Neural progenitor cell (in vitro differentiated cells): Measurements from ENCODE around the gene LCAT. TPM values are rescaled to one million over a fixed set of nuclear protein-coding genes. Genes with fewer than 3 reads are reported as not detected.

ENCODE experiments used
- DNase-seq: peaks from one replicate; pipeline ENCODE4 v3.0.0-alpha.2; 2016; ENCODE audit warnings: low spot score
- H2AFZ ChIP-seq: fragments of 200-600 bp; sonication (generic); replicated peaks from 2 replicates; pipeline ENCODE4 v1.6.1; 2016; ENCODE audit warnings: antibody characterized with exemption
- H3F3A ChIP-seq: fragments of 200-600 bp; sonication (generic); 2 replicates; pipeline ENCODE4 v1.6.1; 2016; ENCODE audit warnings: antibody characterized with exemption, low read depth
- H3K27ac ChIP-seq: fragments of 200-600 bp; sonication (generic); 2 replicates; pipeline ENCODE4 v1.5.1; 2016; ENCODE audit warnings: mild to moderate bottlenecking
- H3K27me3 ChIP-seq: fragments of 200-600 bp; sonication (generic); 2 replicates; pipeline ENCODE4 v1.6.1; 2016; ENCODE audit warnings: mild to moderate bottlenecking, moderate library complexity
- H3K36me3 ChIP-seq: fragments of 200-600 bp; sonication (generic); 2 replicates; pipeline ENCODE4 v1.5.1; 2016
- H3K4me1 ChIP-seq: fragments of 200-600 bp; sonication (generic); 2 replicates; pipeline ENCODE4 v1.6.1; 2016; ENCODE audit warnings: mixed run types
- H3K4me2 ChIP-seq: fragments of 200-600 bp; sonication (generic); 2 replicates; pipeline ENCODE4 v1.6.1; 2016
- H3K4me3 ChIP-seq: fragments of 200-600 bp; sonication (generic); 2 replicates; pipeline ENCODE4 v1.5.1; 2016
- H3K79me2 ChIP-seq: fragments of 200-600 bp; sonication (generic); 2 replicates; pipeline ENCODE4 v1.6.1; 2016; ENCODE audit warnings: low read depth
- H3K9ac ChIP-seq: fragments of 200-600 bp; sonication (generic); 2 replicates; pipeline ENCODE4 v1.6.1; 2016
- H3K9me3 ChIP-seq: fragments of 200-600 bp; sonication (generic); 2 replicates; pipeline ENCODE4 v1.5.1; 2016; ENCODE audit warnings: low read depth
- H4K20me1 ChIP-seq: fragments of 200-600 bp; sonication (generic); 2 replicates; pipeline ENCODE4 v1.6.1; 2016; ENCODE audit warnings: low read depth
- H3K27ac Mint-ChIP-seq: 3 replicates; pipeline ENCODE4 v1.8.0; 2021; ENCODE audit warnings: mixed read lengths
- H3K27me3 Mint-ChIP-seq: 2 replicates; pipeline ENCODE4 v1.8.0; 2022; ENCODE audit warnings: low read depth, mild to moderate bottlenecking, inconsistent platforms, moderate library complexity, mixed read lengths; ENCODE audit not compliant: insufficient read depth
- H3K36me3 Mint-ChIP-seq: 3 replicates; pipeline ENCODE4 v1.8.0; 2021; ENCODE audit warnings: mixed read lengths
- H3K4me1 Mint-ChIP-seq: 3 replicates; pipeline ENCODE4 v1.8.0; 2021; ENCODE audit warnings: mixed read lengths
- H3K4me3 Mint-ChIP-seq: 3 replicates; pipeline ENCODE4 v1.8.0; 2021; ENCODE audit warnings: mild to moderate bottlenecking, moderate library complexity, mixed read lengths
- H3K9me3 Mint-ChIP-seq: 3 replicates; pipeline ENCODE4 v1.8.0; 2020; ENCODE audit warnings: mixed read lengths
- CTCF ChIP-seq: fragments of 200-600 bp; sonication (generic); IDR thresholded peaks from 2 replicates; pipeline ENCODE4 v1.5.1; 2017; ENCODE audit warnings: antibody characterized with exemption, mild to moderate bottlenecking
- EZH2 ChIP-seq: fragments of 200-600 bp; sonication (generic); IDR thresholded peaks from 2 replicates; pipeline ENCODE4 v1.6.1; 2017; ENCODE audit warnings: antibody characterized with exemption, mild to moderate bottlenecking, moderate library complexity
- EZH2phosphoT487 ChIP-seq: fragments of 200-600 bp; sonication (generic); IDR thresholded peaks from 2 replicates; pipeline ENCODE4 v1.6.1; 2017; ENCODE audit warnings: antibody characterized with exemption
- total RNA-seq: library from RNA; depleted of rRNA; stranded (reverse); fragments of >200 nt; gene quantifications from 2 replicates; pipeline ENCODE4 v1.2.3, GENCODE V29; 2015; ENCODE audit warnings: low replicate concordance

The LCAT gene
- total RNA-seq, 1 donor from 2014 or later: 1.5 TPM

DNA sequence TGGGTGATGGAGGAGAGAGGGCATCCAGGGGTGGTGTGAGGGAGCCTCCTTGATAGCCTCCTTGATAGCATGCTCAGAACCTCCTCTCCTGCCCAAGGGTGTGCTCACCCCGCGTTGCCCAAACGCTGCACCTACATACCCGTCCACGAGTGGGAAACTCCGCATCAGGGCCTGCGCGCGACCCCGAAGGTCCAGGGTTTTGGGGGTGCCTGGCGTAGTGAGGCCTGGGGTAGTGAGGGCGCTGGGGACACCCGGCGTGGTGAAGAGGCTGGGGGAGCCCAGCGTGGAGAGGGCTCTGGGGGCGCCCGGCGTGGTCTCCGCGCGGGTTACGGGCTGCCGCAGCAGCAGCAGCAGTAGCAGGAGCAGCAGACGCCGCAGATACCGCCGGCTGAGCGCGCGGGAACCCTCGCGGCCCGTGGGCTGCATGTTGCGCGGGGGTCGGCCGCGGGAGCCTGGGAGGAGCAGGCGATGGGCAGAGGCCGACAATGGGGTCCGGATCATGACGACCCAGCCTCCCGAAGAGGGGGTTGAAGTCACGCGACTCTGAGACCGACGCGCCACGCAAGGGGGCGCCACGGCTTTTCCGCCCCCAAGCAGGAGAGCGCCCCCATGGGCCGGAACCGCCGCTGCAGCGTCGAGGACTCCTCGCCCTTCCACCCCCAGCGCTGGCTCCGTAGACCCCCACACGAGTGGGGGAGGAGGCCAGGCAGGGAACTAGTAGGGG is 36.2 kb upstream of the LCAT start, which contains the start of gene DPEP3:
DPEP3 (minus strand) TSS at position 545 of the 724 bp plus-strand sequence; CDS start at position 426, 119 bp downstream.
- TF ChIP-seq CTCF: peak; percentile 26
- no peak for TF ChIP-seq EZH2phosphoT487
- no peak for TF ChIP-seq EZH2
- Histone ChIP-seq H3K9ac (no peak within 1 kb of the TSS), H4K20me1 (no peaks in the 10 kb centered on the region), H3K4me3 (no peak within 1 kb of the TSS), H3F3A (no peaks in the 10 kb centered on the region), H3K36me3 (no peaks in the 10 kb centered on the region), H3K9me3 (no peaks in the 10 kb centered on the region), H3K27ac (no peak within 1 kb of the TSS), H3K27me3 (no peaks in the 10 kb centered on the region), H3K79me2 (no peaks in the 10 kb centered on the region), H3K4me1 (no peaks in the 10 kb centered on the region), H3K4me2 (no peak within 1 kb of the TSS), H2AFZ (no peak within 1 kb of the TSS)
- DNase-seq: no peak
- no peak within 1 kb of the TSS for H3K27ac Mint-ChIP-seq
- peaks cover 7% of the 10 kb centered on the region for H3K27me3 Mint-ChIP-seq
- no peaks in the 10 kb centered on the region for H3K36me3 Mint-ChIP-seq
- peaks cover 5% of the 10 kb centered on the region for H3K4me1 Mint-ChIP-seq
- peak within 1 kb of the TSS; percentile 24 for H3K4me3 Mint-ChIP-seq
- H3K9me3 Mint-ChIP-seq: no peaks in the 10 kb centered on the region

- Histone ChIP-seq H3F3A (no peaks in the 10 kb centered on the region), H3K9me3 (no peaks in the 10 kb centered on the region), H2AFZ (no peak overlapping the region), H3K4me2 (no peak overlapping the region), H3K27ac (no peak overlapping the region), H4K20me1 (no peaks in the 10 kb centered on the region), H3K4me1 (no peaks in the 10 kb centered on the region), H3K27me3 (no peaks in the 10 kb centered on the region), H3K79me2 (no peaks in the 10 kb centered on the region), H3K36me3 (no peaks in the 10 kb centered on the region), H3K4me3 (no peak overlapping the region), H3K9ac (no peak overlapping the region)
- H3K27ac Mint-ChIP-seq: no peak overlapping the region
- H3K4me1 Mint-ChIP-seq: peaks cover 1% of the 10 kb centered on the region
- no peaks in the 10 kb centered on the region for H3K9me3 Mint-ChIP-seq
- DNase-seq: no peak
- TF ChIP-seq EZH2phosphoT487: no peak
- no peak for TF ChIP-seq EZH2
- TF ChIP-seq CTCF: no peak
- peaks cover 13% of the 10 kb centered on the region for H3K27me3 Mint-ChIP-seq
- H3K36me3 Mint-ChIP-seq: no peaks in the 10 kb centered on the region
- H3K4me3 Mint-ChIP-seq: no peak overlapping the region
These were observed 33.7 kb upstream of the LCAT start for GRCh38 chr16:67977469-67978227.

- Mint-ChIP-seq H3K36me3 (no peaks in the 10 kb centered on the region), H3K4me1 (no peaks in the 10 kb centered on the region), H3K27ac (no peak overlapping the region), H3K9me3 (no peaks in the 10 kb centered on the region), H3K27me3 (peaks cover 14% of the 10 kb centered on the region), H3K4me3 (no peak overlapping the region)
- no peaks in the 10 kb centered on the region for H3K4me1 ChIP-seq
- no peaks in the 10 kb centered on the region for H3F3A ChIP-seq
- no peaks in the 10 kb centered on the region for H3K79me2 ChIP-seq
- no peak overlapping the region for H3K9ac ChIP-seq
- H3K9me3 ChIP-seq: no peaks in the 10 kb centered on the region
- H3K27me3 ChIP-seq: no peaks in the 10 kb centered on the region
- H2AFZ ChIP-seq: no peak overlapping the region
- no peaks in the 10 kb centered on the region for H4K20me1 ChIP-seq
- no peak overlapping the region for H3K27ac ChIP-seq
- H3K4me2 ChIP-seq: no peak overlapping the region
- no peak for DNase-seq
- H3K36me3 ChIP-seq: no peaks in the 10 kb centered on the region
- H3K4me3 ChIP-seq: no peak overlapping the region
- TF ChIP-seq EZH2phosphoT487 (no peak), CTCF (no peak), EZH2 (no peak)
These were observed 33.1 kb upstream of the LCAT start for GRCh38 chr16:67977005-67977404.
